Lung (tissue), 12 donors: ENCODE measurements around the gene DLG1. TPM values are rescaled to one million over a fixed set of nuclear protein-coding genes. Genes with fewer than 3 reads are reported as not detected.

Source experiments
- ATAC-seq: fragments of 200-7000 bp; cut with Tn5 transposase; one replicate; pipeline ENCODE4 v1.9.1; 2020; ENCODE audit warnings: moderate number of reproducible peaks; ENCODE audit not compliant: insufficient read depth, low FRiP score
- DNase-seq, 3 donors: peaks; one replicate each; pipeline ENCODE4 v3.0.0-alpha.2; 2013 to 2017
- H3K27ac ChIP-seq, 2 donors: one replicate each; pipeline ENCODE4 v1.5.1; 2013; ENCODE audit warnings: mild to moderate bottlenecking in 2 of 2, moderate library complexity in 2 of 2, control low read depth in 1 of 2, inconsistent platforms in 1 of 2, low read depth in 1 of 2, low read length in 1 of 2
- H3K27me3 ChIP-seq, 3 donors: one replicate each; pipeline ENCODE4 v1.5.1; 2013; ENCODE audit warnings: low read length in 2 of 3; ENCODE audit not compliant: control insufficient read depth in 3 of 3, insufficient read depth in 3 of 3
- H3K36me3 ChIP-seq, 4 donors: one replicate each; pipeline ENCODE4 v1.5.1; 2013; ENCODE audit warnings: low read length in 4 of 4, mild to moderate bottlenecking in 1 of 4, moderate library complexity in 1 of 4; ENCODE audit not compliant: control insufficient read depth in 4 of 4, insufficient read depth in 4 of 4
- H3K4me1 ChIP-seq, 5 donors: one replicate each; pipeline ENCODE4 v1.5.1; 2013; ENCODE audit warnings: low read length in 5 of 5, mild to moderate bottlenecking in 2 of 5, moderate library complexity in 1 of 5; ENCODE audit not compliant: control insufficient read depth in 5 of 5, insufficient read depth in 5 of 5
- H3K4me3 ChIP-seq: one replicate; pipeline ENCODE4 v1.5.1; 2013; ENCODE audit warnings: mild to moderate bottlenecking, control low read depth, moderate library complexity
- H3K9ac ChIP-seq, 2 donors: one replicate each; pipeline ENCODE4 v1.5.1; 2013; ENCODE audit warnings: low read length in 2 of 2, control low read depth in 1 of 2; ENCODE audit not compliant: insufficient read depth in 1 of 2
- H3K9me3 ChIP-seq, 4 donors: one replicate each; pipeline ENCODE4 v1.5.1; 2013; ENCODE audit warnings: low read length in 3 of 4, mild to moderate bottlenecking in 1 of 4, moderate library complexity in 1 of 4; ENCODE audit not compliant: control insufficient read depth in 4 of 4, insufficient read depth in 3 of 4
- WGBS, 2 donors: extraction: QIAGEN DNeasy Blood & Tissue Kit; methylation state at CpG; one replicate each; pipeline ENCODE4 v1.1.7; 2013; 5-methylcytosine and 5-hydroxymethylcytosine counted together
- polyA plus RNA-seq, 2 donors: library from polyadenylated mRNA; stranded (reverse); fragments of 200-250 nt; gene quantifications; one replicate each; pipeline ENCODE4 v1.2.1, GENCODE V29; 2013
- total RNA-seq, 2 donors: library from RNA; depleted of rRNA in 1 of 2; stranded (reverse); fragments of >200 nt in 1 of 2; gene quantifications; one replicate each; pipeline ENCODE4 v1.2.1, GENCODE V29; 2014 to 2021
- TF ChIP-seq, protein P1 (sequence below): IDR thresholded peaks from 2 replicates; pipeline ENCODE4 v1.5.1; 2012; ENCODE audit warnings: mild to moderate bottlenecking; ENCODE audit errors: control extremely low read depth, extremely low read depth
- donor health status: control.
- donor health status: control.
- donor health status: Bipolar disorder and iron deficiency.
- donor health status: healthy.
- donor health status: DM: yes; HTN: yes; CAD: no.

The DLG1 gene
- total and polyA plus RNA-seq, 4 donors = 16.0 to 114 (median 45.7) TPM

GRCh38 chr3:197209366-197210260, 88.8 kb downstream of the DLG1 start:
- Histone ChIP-seq H3K9me3 (no peaks in the 10 kb centered on the region), H3K4me3 (no peak overlapping the region), H3K4me1 (peaks cover 0 to 8% (median 3%) of the 10 kb centered on the region in 5 donors), H3K27ac (no peak overlapping the region), H3K27me3 (no peaks in the 10 kb centered on the region), H3K36me3 (peaks cover 0 to 5% (median 0%) of the 10 kb centered on the region in 4 donors), H3K9ac (peak overlapping the region in 1 of 2 donors; percentile 46)
- TF ChIP-seq, protein P1, sequence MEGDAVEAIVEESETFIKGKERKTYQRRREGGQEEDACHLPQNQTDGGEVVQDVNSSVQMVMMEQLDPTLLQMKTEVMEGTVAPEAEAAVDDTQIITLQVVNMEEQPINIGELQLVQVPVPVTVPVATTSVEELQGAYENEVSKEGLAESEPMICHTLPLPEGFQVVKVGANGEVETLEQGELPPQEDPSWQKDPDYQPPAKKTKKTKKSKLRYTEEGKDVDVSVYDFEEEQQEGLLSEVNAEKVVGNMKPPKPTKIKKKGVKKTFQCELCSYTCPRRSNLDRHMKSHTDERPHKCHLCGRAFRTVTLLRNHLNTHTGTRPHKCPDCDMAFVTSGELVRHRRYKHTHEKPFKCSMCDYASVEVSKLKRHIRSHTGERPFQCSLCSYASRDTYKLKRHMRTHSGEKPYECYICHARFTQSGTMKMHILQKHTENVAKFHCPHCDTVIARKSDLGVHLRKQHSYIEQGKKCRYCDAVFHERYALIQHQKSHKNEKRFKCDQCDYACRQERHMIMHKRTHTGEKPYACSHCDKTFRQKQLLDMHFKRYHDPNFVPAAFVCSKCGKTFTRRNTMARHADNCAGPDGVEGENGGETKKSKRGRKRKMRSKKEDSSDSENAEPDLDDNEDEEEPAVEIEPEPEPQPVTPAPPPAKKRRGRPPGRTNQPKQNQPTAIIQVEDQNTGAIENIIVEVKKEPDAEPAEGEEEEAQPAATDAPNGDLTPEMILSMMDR = no peak
- ATAC-seq = no peak
- DNase-seq = no peak

DNA sequence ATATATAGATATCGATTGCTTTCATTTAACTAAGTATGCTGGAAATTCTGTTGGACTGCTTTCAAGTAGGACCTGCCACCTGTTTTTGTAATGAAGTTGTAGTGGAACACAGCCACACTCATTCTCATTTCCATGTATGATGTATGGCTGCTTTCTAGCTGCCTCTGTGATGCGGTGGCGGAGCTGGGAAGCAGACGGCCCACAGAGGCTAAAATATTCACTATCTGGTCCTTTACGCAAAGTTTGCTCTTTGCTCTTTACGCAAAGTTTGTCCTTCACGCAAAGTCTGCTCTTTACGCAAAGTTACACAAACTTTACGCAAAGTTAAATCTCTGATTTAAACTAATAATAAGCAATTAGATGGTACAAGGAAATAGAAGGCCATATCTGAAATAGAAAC, 91.5 kb downstream of the DLG1 start:
- DNase-seq (no peak), ATAC-seq (no peak)
- Histone ChIP-seq H3K4me1 (peaks cover 0 to 8% (median 3%) of the 10 kb centered on the region in 5 donors), H3K9ac (no peak overlapping the region), H3K27me3 (no peaks in the 10 kb centered on the region), H3K9me3 (no peaks in the 10 kb centered on the region), H3K4me3 (no peak overlapping the region), H3K36me3 (no peaks in the 10 kb centered on the region), H3K27ac (no peak overlapping the region)
- TF ChIP-seq, protein P1 = no peak
- 92 to 98% methylated on average over 9 of the region's 9 CpGs for WGBS, 2 donors

DNA sequence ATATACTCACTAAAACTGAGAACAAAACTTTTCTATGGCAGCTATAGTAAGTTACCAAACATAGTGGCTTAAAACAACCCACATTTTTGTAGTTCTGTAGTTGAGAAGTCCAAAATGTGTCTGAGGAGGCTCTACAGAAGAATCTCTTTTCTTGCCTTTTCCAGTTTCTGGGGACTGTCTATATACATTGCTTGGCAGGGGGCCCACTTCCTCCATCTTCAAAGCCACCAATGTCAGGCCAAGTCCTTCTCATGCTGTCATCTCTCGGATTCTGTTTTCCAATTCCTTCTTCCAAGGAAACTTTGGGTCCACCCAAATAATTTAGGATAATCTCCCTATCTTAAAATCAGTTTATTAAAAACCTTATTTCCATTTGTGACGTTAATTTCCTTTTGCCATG, 92.7 kb downstream of the DLG1 start:
- Histone ChIP-seq H3K4me3 (no peak overlapping the region), H3K9ac (no peak overlapping the region), H3K27me3 (no peaks in the 10 kb centered on the region), H3K36me3 (no peaks in the 10 kb centered on the region), H3K9me3 (no peaks in the 10 kb centered on the region), H3K27ac (no peak overlapping the region), H3K4me1 (peaks cover 0 to 8% (median 3%) of the 10 kb centered on the region in 5 donors)
- TF ChIP-seq, protein P1 = no peak
- DNase-seq (peak in 2 of 3 donors; percentile 43 to 53), ATAC-seq (no peak)
- WGBS, 2 donors = 81 to 90% methylated on average over 2 of the region's 2 CpGs
